ENCODE data around the gene GHR. TPM values are rescaled to one million over a fixed set of nuclear protein-coding genes. Genes with fewer than 3 reads are reported as not detected.

The GHR gene
- total RNA-seq, 1 donor = 4.3 TPM

GRCh38 chr5:42612750-42613366 is 189.6 kb downstream of the GHR start:
- H3K4me3 ChIP-seq (ENCODE audit: low read depth, low read length) = no peak overlapping the region
- DNase-seq (ENCODE audit: low read depth) = peak; percentile 69
- TF ChIP-seq CTCF (IDR thresholded peaks at IDR 0.05; ENCODE audit: insufficient read depth, low read length) = no peak

GRCh38 chr5:42614509-42614908 is 191.3 kb downstream of the GHR start:
- peak; percentile 43 for DNase-seq (ENCODE audit: low read depth)
- no peak for TF ChIP-seq CTCF (IDR thresholded peaks at IDR 0.05; ENCODE audit: insufficient read depth, low read length)
- H3K4me3 ChIP-seq (ENCODE audit: low read depth, low read length) = no peak overlapping the region

- no peak for TF ChIP-seq CTCF (IDR thresholded peaks at IDR 0.05; ENCODE audit: insufficient read depth, low read length)
- DNase-seq (ENCODE audit: low read depth) = peak; percentile 13
- no peak overlapping the region for H3K4me3 ChIP-seq (ENCODE audit: low read depth, low read length)
Observed at GRCh38 chr5:42620579-42621216, 197.5 kb downstream of the GHR start.

GRCh38 chr5:42621242-42621641 is 198.0 kb downstream of the GHR start:
- H3K4me3 ChIP-seq (ENCODE audit: low read depth, low read length) = no peak overlapping the region
- no peak for DNase-seq (ENCODE audit: low read depth)
- no peak for TF ChIP-seq CTCF (IDR thresholded peaks at IDR 0.05; ENCODE audit: insufficient read depth, low read length)

GRCh38 chr5:42621662-42622061 is 198.4 kb downstream of the GHR start:
- no peak for TF ChIP-seq CTCF (IDR thresholded peaks at IDR 0.05; ENCODE audit: insufficient read depth, low read length)
- no peak overlapping the region for H3K4me3 ChIP-seq (ENCODE audit: low read depth, low read length)
- DNase-seq (ENCODE audit: low read depth) = peak; percentile 49

- no peak for DNase-seq (ENCODE audit: low read depth)
- no peak overlapping the region for H3K4me3 ChIP-seq (ENCODE audit: low read depth, low read length)
- no peak for TF ChIP-seq CTCF (IDR thresholded peaks at IDR 0.05; ENCODE audit: insufficient read depth, low read length)
Observed at GRCh38 chr5:42624912-42625311, 201.7 kb downstream of the GHR start.

Data from fibroblast of the aortic adventitia (primary cell).